ENCODE data around the gene DUS3L.

DUS3L gene

GRCh38 chr19:5809053-5809452 lies 18.1 kb upstream of the DUS3L start:
- H3K4me3 ChIP-seq (ENCODE audit: control insufficient read depth, low read depth, low read length) = no peak overlapping the region
- no peak for DNase-seq (ENCODE audit: low read depth)
- TF ChIP-seq CTCF (conservative IDR thresholded peaks at IDR 0.05; ENCODE audit: control insufficient read depth, insufficient read depth, low read depth, low read length) = no peak

- TF ChIP-seq CTCF (conservative IDR thresholded peaks at IDR 0.05; ENCODE audit: control insufficient read depth, insufficient read depth, low read depth, low read length) = no peak
- no peak for DNase-seq (ENCODE audit: low read depth)
These were observed 17.3 kb upstream of the DUS3L start for GRCh38 chr19:5808120-5808816.

GRCh38 chr19:5806905-5807304 lies 15.9 kb upstream of the DUS3L start:
- no peak overlapping the region for H3K4me3 ChIP-seq (ENCODE audit: control insufficient read depth, low read depth, low read length)
- DNase-seq (ENCODE audit: low read depth) = no peak
- TF ChIP-seq CTCF (conservative IDR thresholded peaks at IDR 0.05; ENCODE audit: control insufficient read depth, insufficient read depth, low read depth, low read length) = no peak

More at GRCh38 chr19:5808120-5808816, 17.3 kb upstream of the DUS3L start:
- no peak overlapping the region for H3K4me3 ChIP-seq (ENCODE audit: control insufficient read depth, low read depth, low read length)

- TF ChIP-seq CTCF (conservative IDR thresholded peaks at IDR 0.05; ENCODE audit: control insufficient read depth, insufficient read depth, low read depth, low read length) = no peak
- H3K4me3 ChIP-seq (ENCODE audit: control insufficient read depth, low read depth, low read length) = no peak overlapping the region
These were observed 15.1 kb upstream of the DUS3L start for GRCh38 chr19:5806133-5806489.

GRCh38 chr19:5805462-5806132 lies 14.6 kb upstream of the DUS3L start:
- peak; percentile 52 for TF ChIP-seq CTCF (conservative IDR thresholded peaks at IDR 0.05; ENCODE audit: control insufficient read depth, insufficient read depth, low read depth, low read length)
- DNase-seq (ENCODE audit: low read depth) = no peak
- H3K4me3 ChIP-seq (ENCODE audit: control insufficient read depth, low read depth, low read length) = no peak overlapping the region

More at GRCh38 chr19:5806133-5806489, 15.1 kb upstream of the DUS3L start:
- no peak for DNase-seq (ENCODE audit: low read depth)

GRCh38 chr19:5804516-5805461 lies 13.8 kb upstream of the DUS3L start, which contains the start of gene NRTN:
Gene NRTN, plus strand, starts transcription at chr19:5805067. Its CDS starts 19,099 bp downstream, at chr19:5824166.
- no peak within 1 kb of the TSS for H3K4me3 ChIP-seq (ENCODE audit: control insufficient read depth, low read depth, low read length)
- no peak for TF ChIP-seq CTCF (conservative IDR thresholded peaks at IDR 0.05; ENCODE audit: control insufficient read depth, insufficient read depth, low read depth, low read length)
- DNase-seq (ENCODE audit: low read depth) = no peak
